ENCODE data around the gene HPS4. TPM values are rescaled to one million over a fixed set of nuclear protein-coding genes. Genes with fewer than 3 reads are reported as not detected.
"Not testable (repeated sequence)": the region's sequence is repeated elsewhere in the genome, so short reads cannot be mapped to it uniquely, and the experiment has no call there.

HPS4 gene
- total RNA-seq, 2 donors from 2014 or later, result 12.2 to 13.2 TPM

GRCh38 chr22:26448941-26449340 lies 34.6 kb downstream of the HPS4 start:
- intact Hi-C loops (cut with DNase I), result no loop called here
- DNase-seq, result no peak
- peak in 1 of 2 donors; percentile 13 for ATAC-seq

- peak in 1 of 2 donors; percentile 53 for ATAC-seq
- DNase-seq, result no peak
- intact Hi-C loops (cut with DNase I), result no loop called here
Measured at GRCh38 chr22:26448334-26448733, 35.2 kb downstream of the HPS4 start.

- DNase-seq, result no peak
- intact Hi-C loops (cut with DNase I), result no loop called here
- no peak for ATAC-seq
Measured at GRCh38 chr22:26447584-26448329, 35.8 kb downstream of the HPS4 start.

GRCh38 chr22:26446808-26447515 lies 36.6 kb downstream of the HPS4 start:
- DNase-seq (no peak), ATAC-seq (no peak)
- intact Hi-C loops (cut with DNase I), result no loop called here

- intact Hi-C loops (cut with DNase I), result no loop called here
- DNase-seq, result no peak
- ATAC-seq, result no peak
Measured at GRCh38 chr22:26445577-26446275, 37.9 kb downstream of the HPS4 start.

- intact Hi-C loops (cut with DNase I), result no loop called here
- no peak for ATAC-seq
- no peak for DNase-seq
Measured at GRCh38 chr22:26444777-26445176, 38.8 kb downstream of the HPS4 start.

GRCh38 chr22:26443901-26444690 lies 39.5 kb downstream of the HPS4 start:
- DNase-seq (no peak), ATAC-seq (no peak)
- intact Hi-C loops (cut with DNase I), result no loop called here

- DNase-seq, result no peak
- ATAC-seq, result no peak
- intact Hi-C loops (cut with DNase I), result no loop called here
Measured at GRCh38 chr22:26442086-26442756, 41.4 kb downstream of the HPS4 start.

- no peak for ATAC-seq
- intact Hi-C loops (cut with DNase I), result no loop called here
- DNase-seq, result no peak
Measured at GRCh38 chr22:26439559-26439958, 44.0 kb downstream of the HPS4 start.

- ATAC-seq; DNase-seq; intact Hi-C loops (cut with DNase I): not testable (repeated sequence)
Measured at GRCh38 chr22:26438776-26439175, 44.8 kb downstream of the HPS4 start.

- intact Hi-C loops (cut with DNase I), result no loop called here
- no peak for ATAC-seq
- DNase-seq, result no peak
Measured at GRCh38 chr22:26437694-26438392, 45.7 kb downstream of the HPS4 start.

GRCh38 chr22:26436903-26437515 lies 46.6 kb downstream of the HPS4 start:
- ATAC-seq, result no peak
- intact Hi-C loops (cut with DNase I), result no loop called here
- no peak for DNase-seq

- intact Hi-C loops (cut with DNase I), result no loop called here
Measured at GRCh38 chr22:26435327-26436093, 48.1 kb downstream of the HPS4 start.

GRCh38 chr22:26433805-26434204 lies 49.8 kb downstream of the HPS4 start:
- ATAC-seq (no peak), DNase-seq (no peak)
- intact Hi-C loops (cut with DNase I), result no loop called here

More at GRCh38 chr22:26435327-26436093, 48.1 kb downstream of the HPS4 start:
- ATAC-seq (no peak), DNase-seq (no peak)

- DNase-seq, result no peak
- no peak for ATAC-seq
- intact Hi-C loops (cut with DNase I), result no loop called here
Measured at GRCh38 chr22:26432619-26433311, 50.8 kb downstream of the HPS4 start.

GRCh38 chr22:26431261-26431995 lies 52.2 kb downstream of the HPS4 start:
- DNase-seq, result no peak
- ATAC-seq, result no peak
- intact Hi-C loops (cut with DNase I), result no loop called here
